Stimulated activated CD4-positive, alpha-beta T cell treated with anti-CD3 and anti-CD28 coated beads, Interleukin-4, amount 100 ng/mL, for 24 hours (primary cell): ENCODE results near the gene KHDC3L.

Source experiments
- DNase-seq: peaks from one replicate; pipeline ENCODE4 v3.0.0-alpha.2; 2020

KHDC3L gene, protein sequence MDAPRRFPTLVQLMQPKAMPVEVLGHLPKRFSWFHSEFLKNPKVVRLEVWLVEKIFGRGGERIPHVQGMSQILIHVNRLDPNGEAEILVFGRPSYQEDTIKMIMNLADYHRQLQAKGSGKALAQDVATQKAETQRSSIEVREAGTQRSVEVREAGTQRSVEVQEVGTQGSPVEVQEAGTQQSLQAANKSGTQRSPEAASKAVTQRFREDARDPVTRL

DNA sequence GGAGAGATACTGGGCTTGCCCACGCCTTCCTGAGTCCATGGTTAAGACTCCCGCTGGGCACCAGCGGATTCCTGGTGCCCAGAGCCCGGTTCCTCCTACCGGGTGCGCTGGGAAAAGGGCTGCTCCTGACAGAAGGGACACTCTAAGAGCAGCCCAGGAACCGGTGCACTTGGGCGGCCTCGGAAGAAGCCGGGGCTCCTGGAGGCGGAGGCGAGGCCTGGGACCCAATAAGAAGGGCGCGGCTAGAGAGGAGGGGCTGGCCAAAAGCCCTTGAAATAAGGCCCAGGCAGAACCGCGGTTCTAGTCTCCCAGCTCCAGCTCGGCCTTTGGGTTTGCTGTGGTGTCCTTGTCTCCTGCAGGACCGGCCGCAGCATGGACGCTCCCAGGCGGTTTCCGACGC lies at the start of gene KHDC3L:
Gene KHDC3L (plus strand): TSS at position 301 of the 400 bp plus-strand sequence. CDS start 72 bp downstream, at position 373.
- DNase-seq = no peak

DNA sequence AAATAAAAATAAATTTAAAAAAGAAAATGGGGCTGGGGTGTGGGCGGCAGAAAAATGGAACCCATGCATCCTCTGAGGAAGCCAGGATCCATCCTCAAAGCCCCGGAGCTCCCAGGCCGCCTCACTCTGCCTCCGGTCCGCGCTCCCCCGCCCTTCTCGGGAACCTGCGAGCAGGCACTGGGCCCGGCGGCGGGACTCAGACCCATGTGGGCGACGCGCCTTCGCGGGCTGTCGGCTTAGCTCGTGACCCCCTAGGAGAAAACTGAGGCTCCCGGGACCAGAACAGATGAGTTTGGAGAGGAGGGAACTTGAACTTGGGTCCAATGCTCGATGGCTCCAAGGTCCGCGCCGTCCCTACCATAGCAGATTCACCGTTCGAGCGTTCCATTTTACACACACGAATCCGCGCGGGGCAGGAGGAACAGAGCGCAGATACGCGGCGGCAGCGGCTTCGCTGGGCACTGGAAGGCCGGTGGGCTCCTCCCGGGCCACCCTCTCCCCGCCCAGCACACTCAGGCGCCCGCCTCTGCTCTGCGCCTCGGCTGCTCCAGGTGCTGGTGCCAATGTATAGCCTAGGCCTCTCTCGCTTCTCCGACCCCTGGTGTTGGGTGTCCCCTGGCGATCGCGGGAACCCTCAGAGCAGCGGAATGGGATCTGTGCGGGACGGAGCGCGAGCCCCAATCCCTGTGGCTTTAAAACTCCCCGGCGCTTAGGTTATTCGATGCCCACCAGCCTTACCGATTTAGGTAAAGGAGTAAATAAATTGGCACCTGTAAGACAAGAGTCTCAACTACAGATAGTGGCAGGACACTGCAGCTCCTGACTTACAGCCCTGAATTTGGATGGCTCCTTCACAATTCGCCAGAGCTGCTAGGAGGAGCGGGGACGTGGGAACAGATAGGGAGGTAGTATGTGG lies 47.6 kb upstream of the KHDC3L start:
- DNase-seq = no peak

DNA sequence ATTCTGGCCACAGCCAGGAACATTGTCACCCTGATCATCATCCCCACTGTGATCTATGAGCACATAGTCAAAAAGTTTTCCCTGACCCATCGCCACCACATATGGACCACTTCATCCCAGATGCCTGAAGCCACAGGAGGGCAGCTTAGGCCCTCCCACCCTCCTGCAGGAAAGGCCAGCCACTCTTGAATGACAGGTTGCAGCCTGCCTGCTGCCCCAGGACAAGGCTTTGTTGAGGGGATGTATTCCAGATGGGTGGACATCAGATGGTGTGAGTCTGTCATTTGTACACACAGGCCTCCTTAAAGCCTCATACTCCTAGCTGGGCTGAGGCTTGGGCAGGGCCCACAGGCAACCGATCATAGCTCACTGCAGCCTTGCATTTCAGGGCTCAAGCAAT lies 39.1 kb upstream of the KHDC3L start:
- DNase-seq = no peak

DNA sequence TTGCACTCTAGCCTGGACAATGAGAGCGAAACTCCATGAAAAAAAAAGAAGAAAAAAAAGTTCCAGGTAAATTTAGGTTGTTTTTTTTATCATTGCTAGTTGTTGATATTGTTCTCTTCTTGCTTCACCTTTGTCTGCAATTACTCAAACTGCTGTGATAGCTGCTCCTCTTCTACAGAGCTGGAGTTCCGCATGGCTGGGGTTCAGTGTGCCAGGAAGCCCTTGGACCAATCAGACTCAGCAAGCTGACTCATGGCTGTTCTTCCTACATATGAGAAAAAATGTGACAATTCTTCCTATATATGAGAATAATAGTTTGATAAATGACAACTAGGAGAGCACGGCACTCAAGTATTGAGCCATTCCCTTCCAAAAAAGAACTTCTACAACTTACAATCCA lies 36.8 kb upstream of the KHDC3L start:
- DNase-seq = no peak

DNA sequence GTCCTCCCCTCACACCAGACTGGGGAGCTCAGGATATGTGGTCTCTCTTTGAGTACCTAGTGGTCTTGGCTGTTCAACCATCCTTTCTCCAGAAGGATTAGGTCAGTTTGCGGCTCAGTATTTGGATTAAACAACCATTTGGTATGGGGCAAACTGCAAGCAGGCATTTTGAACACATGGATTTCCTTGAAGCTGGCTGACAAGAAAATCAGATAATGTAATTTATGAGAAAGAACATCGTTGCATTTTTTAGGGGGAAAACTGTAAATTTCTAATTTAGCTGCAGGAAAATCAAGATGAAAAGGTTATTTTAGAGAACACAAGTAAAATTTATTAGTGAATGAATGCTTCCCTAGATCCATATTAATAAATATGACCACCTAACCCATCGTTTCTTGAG lies 33.7 kb upstream of the KHDC3L start:
- no peak for DNase-seq

DNA sequence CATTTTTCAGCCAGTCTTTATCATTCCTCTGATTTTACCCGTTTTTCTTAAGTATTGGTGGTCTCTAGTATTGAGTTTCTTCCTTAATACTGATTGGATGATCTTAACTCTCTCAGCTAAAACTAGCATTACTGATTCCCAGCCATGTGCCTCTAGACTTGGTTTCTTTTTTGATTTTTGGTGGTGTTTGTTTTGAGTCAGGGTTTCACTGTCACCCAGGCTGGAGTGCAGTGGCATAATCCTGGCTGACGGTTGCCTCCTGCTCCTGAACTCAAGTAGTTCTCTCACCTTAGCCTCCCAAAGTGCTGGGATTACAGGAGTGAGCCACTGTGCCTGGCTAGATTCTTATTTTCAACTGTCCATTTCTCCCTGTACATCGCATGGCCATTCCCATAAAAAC lies 33.3 kb upstream of the KHDC3L start:
- DNase-seq = no peak

DNA sequence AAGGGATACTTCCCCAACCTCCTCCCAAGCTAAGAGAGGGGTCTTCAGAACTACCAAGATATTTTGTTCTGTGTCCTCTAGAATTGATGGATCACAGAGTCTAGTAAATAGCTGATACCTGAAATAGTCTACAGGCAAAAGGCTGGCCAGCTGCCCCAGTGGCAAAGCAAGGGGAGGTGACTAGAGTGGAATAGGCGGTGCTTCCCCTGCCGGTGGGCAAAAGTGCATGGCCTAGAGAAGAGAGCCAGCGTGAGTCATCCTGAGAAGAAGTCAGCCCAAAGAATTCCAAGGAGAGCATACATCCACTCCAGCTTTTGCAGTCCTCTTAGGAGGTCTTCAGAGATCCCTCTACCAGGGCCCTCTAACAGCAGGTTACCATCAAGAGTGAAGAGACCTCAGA lies 23.1 kb upstream of the KHDC3L start:
- DNase-seq = no peak

DNA sequence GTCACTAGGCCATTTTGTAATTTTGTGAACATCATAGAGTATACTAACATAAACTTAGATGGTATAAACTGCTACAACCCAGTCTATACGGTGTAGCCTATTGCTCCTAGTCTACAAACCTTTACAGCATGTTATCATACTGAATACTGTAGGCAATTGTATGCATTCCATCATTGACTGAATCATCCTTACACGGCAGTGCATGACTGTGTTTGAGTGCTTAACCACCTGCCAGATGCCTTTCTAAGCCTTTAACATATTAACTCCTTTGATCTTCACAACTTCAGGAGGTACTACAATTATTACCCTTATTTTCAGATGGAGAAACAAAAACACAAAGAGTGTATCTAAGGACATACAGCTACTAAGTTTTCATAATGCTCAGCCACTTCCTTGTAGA lies 22.4 kb upstream of the KHDC3L start:
- no peak for DNase-seq

DNA sequence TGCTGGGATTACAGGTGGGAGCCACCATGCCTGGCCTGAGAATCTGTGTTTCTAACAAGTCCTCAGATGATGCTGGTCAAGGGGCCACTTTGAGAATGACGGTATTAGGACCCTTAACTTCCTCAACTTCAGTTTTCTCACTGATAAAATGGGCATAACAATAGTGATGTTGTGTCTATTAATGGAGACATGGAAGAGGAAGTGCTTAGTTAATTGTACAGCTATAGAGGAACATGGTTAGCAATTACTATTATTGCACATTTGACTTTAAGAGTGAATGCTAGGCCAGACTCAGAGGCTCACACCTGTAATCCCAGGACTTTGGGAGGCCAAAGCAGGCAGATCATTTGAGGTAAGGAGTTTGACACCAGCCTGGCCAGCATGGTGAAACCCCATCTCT lies 21.1 kb upstream of the KHDC3L start:
- no peak for DNase-seq

DNA sequence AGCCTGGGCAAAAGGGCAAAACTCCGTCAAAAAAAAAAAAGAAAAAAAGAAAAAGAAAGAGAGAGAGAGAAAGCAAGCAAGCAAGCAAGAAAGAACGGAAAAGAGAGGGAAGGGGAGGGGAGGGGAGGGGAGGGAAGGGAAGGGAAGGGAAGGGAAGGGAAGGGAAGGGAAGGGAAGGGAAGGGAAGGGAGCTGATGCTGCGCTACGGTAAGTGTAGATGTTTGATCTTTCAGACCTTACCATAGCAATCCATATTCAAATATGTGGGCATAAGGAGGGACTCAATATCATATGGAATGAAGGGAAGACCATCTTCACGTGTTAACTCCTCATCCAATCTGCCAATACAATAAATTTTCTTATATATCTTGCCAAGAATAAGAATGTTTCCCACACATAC lies 20.3 kb upstream of the KHDC3L start:
- DNase-seq = no peak

DNA sequence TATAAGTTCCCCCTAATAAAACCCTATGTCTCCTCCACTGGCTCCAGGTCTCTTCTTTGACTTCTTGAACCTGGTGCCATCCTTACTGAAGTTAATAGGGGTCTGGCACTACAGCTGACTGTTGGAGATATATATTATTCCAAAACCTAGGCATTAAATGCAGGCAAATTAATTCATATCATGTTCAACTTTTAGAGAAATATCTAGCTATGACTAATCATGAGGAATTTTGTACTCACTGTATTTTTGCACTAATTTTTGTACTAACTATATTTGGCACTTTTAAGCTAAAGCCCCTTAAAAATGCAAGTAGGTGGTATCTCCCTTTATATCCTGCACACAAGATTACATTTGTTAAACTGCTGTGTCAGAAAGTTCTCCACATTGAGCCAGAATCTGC lies 19.3 kb upstream of the KHDC3L start:
- no peak for DNase-seq

DNA sequence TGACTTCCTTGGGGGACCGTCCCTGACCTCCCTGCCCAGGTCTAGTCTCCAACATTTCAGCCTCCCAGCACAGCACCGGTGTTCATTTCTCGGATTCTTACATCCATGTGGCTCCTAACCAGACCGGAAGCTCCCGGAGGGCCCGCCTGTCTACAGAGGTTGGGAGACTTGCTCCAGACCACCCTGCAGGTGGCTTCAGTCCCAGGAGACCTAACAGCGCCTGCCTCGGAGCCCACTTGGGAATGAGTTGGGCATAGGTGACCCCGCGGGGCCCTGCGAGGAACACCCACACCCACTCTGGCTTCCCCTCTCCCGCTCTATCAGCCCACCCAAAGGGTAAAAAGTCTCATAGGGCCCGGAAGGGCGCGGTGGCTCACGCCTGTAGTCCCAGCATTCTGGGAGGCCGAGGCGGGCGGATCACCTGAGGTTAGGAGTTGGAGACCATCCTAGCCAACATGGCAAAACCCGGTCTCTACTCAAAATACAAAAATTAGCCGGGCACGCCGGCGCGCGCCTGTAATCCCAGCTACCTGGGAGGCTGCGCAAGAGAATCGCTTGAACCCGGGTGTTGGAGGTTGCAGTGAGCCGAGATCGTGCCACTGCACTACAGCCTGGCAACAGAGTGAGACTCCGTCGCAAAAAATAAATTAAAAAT lies 13.8 kb upstream of the KHDC3L start:
- DNase-seq = no peak

DNA sequence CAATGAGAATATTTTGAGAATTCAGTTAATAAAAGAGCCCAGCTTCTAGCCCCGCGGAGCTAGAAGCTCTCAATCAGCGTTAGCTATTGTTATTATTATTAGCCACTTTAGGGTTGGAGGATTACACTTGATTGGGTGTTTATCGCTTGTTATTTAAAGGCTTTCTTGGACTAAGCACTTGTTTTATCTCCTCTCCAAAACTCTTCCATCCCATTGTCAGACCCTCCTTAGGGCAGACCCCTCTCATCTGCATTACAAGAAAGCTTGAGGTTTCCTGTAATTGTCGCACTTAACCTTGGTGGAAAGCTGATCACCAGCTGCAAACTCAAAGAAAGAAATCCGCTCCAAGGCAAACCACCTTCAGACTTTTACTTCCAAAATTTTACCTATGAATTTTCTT lies 13.1 kb upstream of the KHDC3L start:
- no peak for DNase-seq

DNA sequence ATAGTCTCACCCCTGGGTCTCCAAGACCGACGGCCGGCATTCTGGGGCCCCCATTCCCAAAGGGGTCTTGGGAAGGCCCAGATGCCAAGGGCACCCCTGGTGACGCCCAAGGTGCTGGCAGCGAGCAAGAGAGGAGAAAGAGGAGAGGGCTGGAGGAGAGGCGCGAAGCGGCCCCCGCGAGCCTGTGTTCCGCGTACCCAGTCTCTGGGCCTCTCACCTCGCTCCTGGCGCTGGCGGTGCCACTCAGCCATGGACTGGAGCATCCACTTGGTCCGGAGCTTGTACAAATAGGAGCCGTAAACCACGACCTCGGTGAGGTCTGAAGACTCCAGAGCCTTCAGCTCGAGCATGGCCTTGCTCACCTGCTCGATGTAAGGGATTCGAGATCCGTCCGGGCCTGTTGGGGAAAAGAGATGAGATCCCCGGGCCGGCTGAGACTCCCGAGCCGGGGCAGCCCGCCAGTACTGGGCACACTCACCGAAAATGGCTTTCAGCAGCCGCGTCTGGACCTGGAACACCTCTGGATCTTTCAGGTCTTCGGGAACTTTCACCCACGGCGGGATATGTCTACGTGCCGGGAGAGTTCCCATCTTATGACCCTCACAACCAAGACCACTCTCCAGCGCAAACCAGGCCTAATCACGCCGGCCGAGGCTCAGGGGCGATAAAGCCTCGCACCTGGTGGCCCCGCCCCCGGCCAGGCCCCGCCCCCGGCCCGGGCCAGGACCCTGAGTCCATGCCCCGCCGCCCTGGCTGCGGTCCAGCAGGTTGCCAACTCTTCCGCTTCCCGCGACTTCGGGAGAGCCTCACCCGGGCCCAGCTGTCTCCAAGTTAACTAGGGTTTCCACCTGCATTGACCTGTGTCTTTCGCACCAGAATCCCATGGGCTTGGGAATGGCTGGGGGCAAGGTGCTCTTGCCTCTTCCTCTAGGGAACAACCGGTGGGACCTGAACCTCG lies 8.5 kb upstream of the KHDC3L start, which contains the start of gene DPPA5:
Gene DPPA5 (minus strand): TSS at position 641 of the 958 bp plus-strand sequence. CDS start 51 bp downstream, at position 590.
- DNase-seq = no peak

DNA sequence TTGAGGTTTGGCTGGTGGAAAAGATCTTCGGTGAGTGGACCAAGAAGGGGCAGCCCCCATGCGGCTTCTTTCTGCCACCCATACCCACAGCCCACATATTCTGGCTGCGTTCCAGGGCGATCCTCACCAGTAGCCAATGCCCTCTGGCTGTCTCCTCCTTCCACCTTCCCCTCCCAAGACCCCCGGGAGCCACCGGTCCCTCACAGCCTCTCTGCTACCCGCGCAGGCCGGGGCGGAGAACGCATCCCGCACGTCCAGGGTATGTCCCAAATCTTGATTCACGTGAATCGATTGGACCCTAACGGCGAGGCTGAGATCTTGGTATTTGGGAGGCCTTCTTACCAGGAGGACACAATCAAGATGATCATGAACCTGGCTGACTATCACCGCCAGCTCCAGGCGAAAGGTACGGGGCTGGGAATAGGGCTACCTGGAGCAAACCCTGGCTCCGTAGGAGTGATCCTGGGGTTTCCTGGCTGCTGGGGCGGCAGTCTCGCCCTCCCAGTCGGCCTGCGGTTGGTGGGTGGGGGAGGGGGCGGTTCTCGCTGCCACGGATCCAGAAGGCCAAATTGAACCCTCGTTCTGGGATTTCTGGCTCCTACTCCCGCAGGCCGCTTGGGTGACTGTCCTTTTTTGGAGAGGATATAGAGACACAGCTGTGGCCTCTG lies 545 bp downstream of the KHDC3L start:
- no peak for DNase-seq

DNA sequence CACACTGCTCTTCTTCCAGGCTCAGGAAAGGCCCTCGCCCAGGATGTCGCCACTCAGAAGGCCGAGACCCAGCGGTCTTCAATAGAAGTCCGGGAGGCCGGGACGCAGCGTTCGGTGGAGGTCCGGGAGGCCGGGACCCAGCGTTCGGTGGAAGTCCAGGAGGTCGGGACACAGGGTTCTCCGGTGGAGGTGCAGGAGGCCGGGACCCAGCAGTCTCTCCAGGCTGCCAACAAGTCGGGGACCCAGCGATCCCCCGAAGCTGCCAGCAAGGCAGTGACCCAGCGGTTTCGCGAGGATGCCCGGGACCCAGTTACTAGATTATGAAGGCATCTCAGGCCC lies 1.0 kb downstream of the KHDC3L start:
- no peak for DNase-seq

DNA sequence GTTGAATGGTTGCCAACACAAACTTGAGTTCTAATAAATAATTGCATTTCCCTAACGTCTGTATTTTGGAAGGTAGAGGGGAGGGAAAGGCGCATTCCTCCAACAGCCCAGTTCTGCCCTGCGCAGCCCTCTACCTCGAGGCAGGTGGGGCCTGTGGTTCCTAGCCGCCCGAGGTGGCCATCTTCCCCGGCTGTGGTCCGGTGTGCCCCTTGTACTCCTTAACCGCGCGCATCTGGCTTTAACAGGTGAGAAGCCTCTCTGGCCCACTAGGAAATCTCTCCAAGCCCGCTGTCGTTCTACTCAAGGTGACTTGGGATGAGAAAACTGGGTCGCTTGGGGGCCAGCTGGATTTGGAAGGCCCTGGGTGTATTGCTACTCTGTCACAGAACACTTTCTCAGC lies 1.7 kb downstream of the KHDC3L start:
- no peak for DNase-seq

DNA sequence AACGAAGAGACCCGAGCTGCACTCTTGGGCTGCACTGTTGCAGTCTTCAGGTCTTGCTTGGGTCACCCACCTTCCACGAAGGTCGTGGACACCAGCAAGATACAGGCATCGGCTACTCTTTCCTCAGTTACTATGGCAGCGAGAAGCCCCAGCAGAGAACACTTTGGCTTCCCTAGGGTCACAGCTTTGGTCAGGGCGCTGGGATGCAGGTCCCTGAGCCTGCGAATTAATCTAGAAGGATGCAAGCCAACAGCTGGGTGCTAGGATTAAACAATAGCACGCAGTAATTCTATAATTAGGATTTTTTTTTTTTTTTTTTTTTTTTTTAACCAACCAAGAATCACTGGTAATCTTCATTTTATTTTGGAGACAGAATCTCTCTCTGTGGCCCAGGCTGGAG lies 2.1 kb downstream of the KHDC3L start:
- no peak for DNase-seq

DNA sequence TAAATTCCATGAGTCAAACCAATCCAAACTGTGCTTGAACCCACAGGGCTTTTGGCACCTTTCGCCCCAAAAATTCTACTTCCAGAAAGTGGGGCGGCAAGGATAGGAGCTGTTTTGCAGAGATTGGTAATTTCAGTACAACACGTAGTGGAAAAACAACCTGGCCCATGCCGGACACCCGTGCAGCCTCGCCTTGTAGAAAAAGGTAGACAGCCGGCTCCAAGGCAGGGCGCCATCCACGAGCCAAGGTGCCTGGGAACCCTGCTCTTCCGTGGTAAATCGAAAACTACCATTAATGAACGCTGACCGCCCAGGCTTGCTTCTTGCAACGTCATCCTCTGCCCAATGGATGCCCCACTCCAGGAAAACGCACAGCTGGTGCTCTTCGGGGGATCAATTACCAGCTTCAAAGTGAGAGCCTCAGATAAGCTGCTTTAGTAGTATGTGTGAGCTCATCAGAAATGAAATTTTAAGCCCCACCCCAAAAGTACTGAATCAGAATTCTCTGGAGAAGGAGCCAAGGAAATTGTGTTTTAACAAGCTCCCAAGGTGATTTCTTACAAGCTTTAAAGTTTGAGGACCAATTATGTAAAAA lies 5.4 kb downstream of the KHDC3L start:
- DNase-seq = no peak

DNA sequence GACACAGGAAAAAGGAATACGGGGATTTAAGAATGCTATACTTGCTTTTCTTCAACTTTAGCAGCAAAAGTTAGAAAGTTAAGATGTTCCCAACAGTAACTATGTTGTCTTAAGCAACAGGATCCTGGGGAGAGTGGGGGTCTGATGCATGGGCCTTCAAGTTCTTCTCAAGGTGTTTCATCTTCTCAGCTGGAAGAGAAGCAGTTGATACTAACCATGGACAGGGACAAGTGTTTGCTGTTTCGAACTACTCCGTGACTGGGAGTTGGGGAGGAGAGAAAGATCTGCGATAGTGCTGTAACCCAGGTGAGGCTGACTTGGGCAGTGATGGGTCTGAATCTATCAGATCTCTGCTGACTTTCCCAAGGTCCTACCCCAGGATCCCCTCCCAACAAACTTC lies 6.2 kb downstream of the KHDC3L start:
- no peak for DNase-seq

DNA sequence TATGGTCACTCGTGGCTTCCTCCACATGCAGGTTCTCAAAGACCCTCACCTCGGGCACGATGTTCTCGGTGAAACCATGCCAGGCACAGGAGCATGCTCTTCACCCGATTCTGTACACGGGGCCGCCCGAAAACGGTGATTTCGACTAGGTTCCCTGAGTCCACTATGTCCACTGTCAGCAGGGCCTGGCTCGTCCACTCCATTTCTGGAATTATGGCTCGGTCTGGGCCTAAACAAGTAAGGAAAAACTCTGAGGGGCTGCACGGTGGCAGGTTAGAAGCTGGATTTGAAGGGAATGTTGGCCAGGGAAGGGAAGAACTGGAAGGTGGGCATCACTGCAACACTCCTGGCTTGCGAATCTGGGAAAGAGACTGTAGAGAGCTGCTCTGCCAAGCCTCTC lies 6.7 kb downstream of the KHDC3L start:
- no peak for DNase-seq

DNA sequence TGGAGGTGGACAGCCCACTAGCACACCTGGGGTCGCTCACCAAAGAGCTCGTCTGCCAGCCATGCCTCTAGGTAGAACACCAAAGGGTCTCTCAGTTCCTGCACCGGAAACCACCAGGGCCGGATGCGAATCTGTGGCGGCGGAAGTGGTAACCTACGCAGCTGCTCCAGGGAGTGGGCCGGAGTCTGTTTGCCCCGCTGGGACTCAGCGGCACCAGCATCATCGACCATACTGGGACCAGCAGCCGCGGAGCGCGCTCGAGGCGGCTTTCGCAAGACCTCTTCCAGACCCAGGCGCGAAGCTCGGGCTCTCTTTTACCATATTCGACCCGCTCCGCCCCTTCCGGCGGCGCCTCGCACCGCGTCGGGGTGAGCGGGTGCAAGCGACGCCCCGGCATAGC lies 7.1 kb downstream of the KHDC3L start, which contains the start of gene OOEP:
Gene OOEP (minus strand): TSS at position 335 of the 400 bp plus-strand sequence. CDS start 105 bp downstream, at position 230.
- no peak for DNase-seq
